T-helper 2 cell treated with Interferon-gamma antibody and Interleukin-4, amounts not matched to agents 5 μg/mL and 100 μg/mL, for 36 hours (primary cell): ENCODE data around the gene FAM163B.

Experiments
- DNase-seq: peaks from one replicate; pipeline ENCODE4 v3.0.0; 2021; ENCODE audit warnings: low spot score
- H3K27ac Mint-ChIP-seq: one replicate; pipeline ENCODE4 v1.8.0; 2021; ENCODE audit warnings: mild to moderate bottlenecking, mixed read lengths
- H3K27me3 Mint-ChIP-seq: one replicate; pipeline ENCODE4 v1.8.0; 2021; ENCODE audit warnings: low read depth, mixed read lengths
- H3K36me3 Mint-ChIP-seq: one replicate; pipeline ENCODE4 v1.8.0; 2021; ENCODE audit warnings: low read depth, mixed read lengths
- H3K4me1 Mint-ChIP-seq: one replicate; pipeline ENCODE4 v1.8.0; 2021; ENCODE audit warnings: low read depth, mixed read lengths
- H3K4me3 Mint-ChIP-seq: one replicate; pipeline ENCODE4 v1.8.0; 2022; ENCODE audit warnings: mild to moderate bottlenecking, moderate library complexity, mixed read lengths
- H3K9me3 Mint-ChIP-seq: one replicate; pipeline ENCODE4 v1.8.0; 2021; ENCODE audit warnings: mixed read lengths

FAM163B gene

GRCh38 chr9:133545494-133546286, 63.5 kb downstream of the FAM163B start:
- Mint-ChIP-seq H3K4me1 (no peaks in the 10 kb centered on the region), H3K27me3 (no peaks in the 10 kb centered on the region), H3K4me3 (no peak overlapping the region), H3K9me3 (no peaks in the 10 kb centered on the region), H3K27ac (no peak overlapping the region), H3K36me3 (no peaks in the 10 kb centered on the region)
- no peak for DNase-seq

GRCh38 chr9:133543772-133544467, 65.3 kb downstream of the FAM163B start:
- Mint-ChIP-seq H3K27me3 (no peaks in the 10 kb centered on the region), H3K4me3 (no peak overlapping the region), H3K36me3 (no peaks in the 10 kb centered on the region), H3K27ac (no peak overlapping the region), H3K4me1 (no peaks in the 10 kb centered on the region), H3K9me3 (no peaks in the 10 kb centered on the region)
- no peak for DNase-seq

GRCh38 chr9:133542002-133542401, 67.2 kb downstream of the FAM163B start:
- H3K4me1 Mint-ChIP-seq: no peaks in the 10 kb centered on the region
- no peak overlapping the region for H3K27ac Mint-ChIP-seq
- H3K4me3 Mint-ChIP-seq: no peak overlapping the region
- no peak for DNase-seq
- H3K9me3 Mint-ChIP-seq: no peaks in the 10 kb centered on the region
- no peaks in the 10 kb centered on the region for H3K36me3 Mint-ChIP-seq
- no peaks in the 10 kb centered on the region for H3K27me3 Mint-ChIP-seq

- H3K4me3 Mint-ChIP-seq: no peak overlapping the region
- no peak for DNase-seq
- H3K4me1 Mint-ChIP-seq: no peaks in the 10 kb centered on the region
- H3K27me3 Mint-ChIP-seq: no peaks in the 10 kb centered on the region
- no peaks in the 10 kb centered on the region for H3K9me3 Mint-ChIP-seq
- H3K27ac Mint-ChIP-seq: no peak overlapping the region
- no peaks in the 10 kb centered on the region for H3K36me3 Mint-ChIP-seq
These were observed 68.5 kb downstream of the FAM163B start for GRCh38 chr9:133540698-133541025.

GRCh38 chr9:133539991-133540697, 69.0 kb downstream of the FAM163B start:
- H3K27me3 Mint-ChIP-seq: peaks cover under 1% of the 10 kb centered on the region
- no peak overlapping the region for H3K27ac Mint-ChIP-seq
- no peaks in the 10 kb centered on the region for H3K36me3 Mint-ChIP-seq
- no peaks in the 10 kb centered on the region for H3K4me1 Mint-ChIP-seq
- H3K4me3 Mint-ChIP-seq: no peak overlapping the region
- DNase-seq: no peak
- no peaks in the 10 kb centered on the region for H3K9me3 Mint-ChIP-seq

GRCh38 chr9:133538851-133539833, 70.0 kb downstream of the FAM163B start:
- H3K4me1 Mint-ChIP-seq: no peaks in the 10 kb centered on the region
- H3K36me3 Mint-ChIP-seq: no peaks in the 10 kb centered on the region
- peaks cover 3% of the 10 kb centered on the region for H3K27me3 Mint-ChIP-seq
- H3K27ac Mint-ChIP-seq: no peak overlapping the region
- H3K4me3 Mint-ChIP-seq: no peak overlapping the region
- DNase-seq: no peak
- no peaks in the 10 kb centered on the region for H3K9me3 Mint-ChIP-seq

- Mint-ChIP-seq H3K27me3 (peaks cover 10% of the 10 kb centered on the region), H3K27ac (no peak overlapping the region)
- DNase-seq: no peak
These were observed 71.0 kb downstream of the FAM163B start for GRCh38 chr9:133538176-133538575.

GRCh38 chr9:133537257-133537656, 71.9 kb downstream of the FAM163B start:
- Mint-ChIP-seq H3K36me3 (no peaks in the 10 kb centered on the region), H3K27ac (no peak overlapping the region), H3K4me1 (no peaks in the 10 kb centered on the region), H3K27me3 (peaks cover 17% of the 10 kb centered on the region), H3K9me3 (no peaks in the 10 kb centered on the region), H3K4me3 (no peak overlapping the region)
- no peak for DNase-seq

More at GRCh38 chr9:133538176-133538575, 71.0 kb downstream of the FAM163B start:
- H3K9me3 Mint-ChIP-seq: no peaks in the 10 kb centered on the region
- no peak overlapping the region for H3K4me3 Mint-ChIP-seq
- no peaks in the 10 kb centered on the region for H3K36me3 Mint-ChIP-seq
- H3K4me1 Mint-ChIP-seq: no peaks in the 10 kb centered on the region

- no peaks in the 10 kb centered on the region for H3K36me3 Mint-ChIP-seq
- no peak overlapping the region for H3K27ac Mint-ChIP-seq
- H3K9me3 Mint-ChIP-seq: no peaks in the 10 kb centered on the region
- no peak overlapping the region for H3K4me3 Mint-ChIP-seq
- H3K27me3 Mint-ChIP-seq: peaks cover 17% of the 10 kb centered on the region
- H3K4me1 Mint-ChIP-seq: no peaks in the 10 kb centered on the region
- DNase-seq: no peak
These were observed 72.7 kb downstream of the FAM163B start for GRCh38 chr9:133536536-133536935.

GRCh38 chr9:133536080-133536479, 73.1 kb downstream of the FAM163B start:
- no peaks in the 10 kb centered on the region for H3K4me1 Mint-ChIP-seq
- H3K27ac Mint-ChIP-seq: no peak overlapping the region
- H3K4me3 Mint-ChIP-seq: no peak overlapping the region
- DNase-seq: no peak
- H3K36me3 Mint-ChIP-seq: no peaks in the 10 kb centered on the region
- peaks cover 17% of the 10 kb centered on the region for H3K27me3 Mint-ChIP-seq
- no peaks in the 10 kb centered on the region for H3K9me3 Mint-ChIP-seq

- Mint-ChIP-seq H3K9me3 (no peaks in the 10 kb centered on the region), H3K4me3 (no peak overlapping the region), H3K27ac (no peak overlapping the region), H3K36me3 (no peaks in the 10 kb centered on the region), H3K27me3 (peaks cover 17% of the 10 kb centered on the region), H3K4me1 (no peaks in the 10 kb centered on the region)
- DNase-seq: no peak
These were observed 73.8 kb downstream of the FAM163B start for GRCh38 chr9:133535306-133535877.

GRCh38 chr9:133534346-133535291, 74.6 kb downstream of the FAM163B start, which contains the start of gene ADAMTSL2:
TSS of gene ADAMTSL2 (plus strand) at chr9:133534704. CDS start at chr9:133536713, 2,009 bp downstream.
- no peak within 1 kb of the TSS for H3K4me3 Mint-ChIP-seq
- H3K27ac Mint-ChIP-seq: no peak within 1 kb of the TSS
- no peaks in the 10 kb centered on the region for H3K4me1 Mint-ChIP-seq
- no peaks in the 10 kb centered on the region for H3K9me3 Mint-ChIP-seq
- no peak for DNase-seq
- H3K36me3 Mint-ChIP-seq: no peaks in the 10 kb centered on the region
- H3K27me3 Mint-ChIP-seq: peaks cover 17% of the 10 kb centered on the region
